Tibial nerve (tissue), 4 donors: ENCODE measurements around the gene INPP5A.

Experiments used
- CTCF ChIP-seq, 5 experiments: fragments of 200-600 bp in 3 of 5; fragments of 450-650 bp in 2 of 5; sonication (generic) in 3 of 5; IDR thresholded peaks; one replicate each; pipeline ENCODE4 v1.5.1; 2016 to 2019; ENCODE audit warnings: antibody characterized with exemption in 5 of 5, mild to moderate bottlenecking in 3 of 5, moderate library complexity in 2 of 5
- EP300 ChIP-seq, 2 donors: sonication (generic); formaldehyde crosslinking; IDR thresholded peaks; one replicate each; pipeline ENCODE4 v1.6.1; 2017; ENCODE audit warnings: antibody characterized with exemption in 2 of 2, mild to moderate bottlenecking in 1 of 2
- POLR2A ChIP-seq, 2 donors: fragments of 450-650 bp; IDR thresholded peaks; one replicate each; pipeline ENCODE4 v1.6.1; 2017; ENCODE audit warnings: antibody characterized with exemption in 2 of 2, mild to moderate bottlenecking in 2 of 2, moderate library complexity in 2 of 2

GRCh38 chr10:132606536-132607316, 69.1 kb downstream of the INPP5A start:
- TF ChIP-seq POLR2A (IDR thresholded peaks at IDR 0.05), result no peak
- TF ChIP-seq CTCF (IDR thresholded peaks at IDR 0.05), result no peak
- peak in 1 of 2 donors; percentile 36 for TF ChIP-seq EP300 (IDR thresholded peaks at IDR 0.05)
